Keratinocyte (primary cell): Measurements from ENCODE around the gene ANKRD6. TPM values are rescaled to one million over a fixed set of nuclear protein-coding genes. Genes with fewer than 3 reads are reported as not detected.

Experiments
- DNase-seq: peaks from one replicate; pipeline ENCODE4 v3.0.0-alpha.2; 2011; ENCODE audit warnings: low read depth, missing footprints, low spot score
- FAIRE-seq: peaks from 2 replicates; lab custom pipeline; 2011; peaks lifted over from hg19 to GRCh38; lab: Jason Lieb, UNC
- H2AFZ ChIP-seq: 2 replicates; pipeline ENCODE4 v1.6.0; 2012; ENCODE audit warnings: low read length, control low read depth, inconsistent platforms; ENCODE audit not compliant: control insufficient read depth
- H3K27ac ChIP-seq: 2 replicates; pipeline ENCODE4 v1.5.1; 2011; ENCODE audit warnings: low read length; ENCODE audit not compliant: control insufficient read depth, insufficient read depth
- H3K27me3 ChIP-seq: 3 replicates; pipeline ENCODE4 v1.6.0; 2011; ENCODE audit warnings: low read length; ENCODE audit not compliant: control insufficient read depth, insufficient read depth; ENCODE audit errors: extremely low read depth
- H3K36me3 ChIP-seq, 2 experiments: 2 replicates in 1 of 2; 3 replicates in 1 of 2; pipeline ENCODE4 v1.5.1; 2011; ENCODE audit warnings: low read length in 2 of 2, mild to moderate bottlenecking in 1 of 2; ENCODE audit not compliant: control insufficient read depth in 2 of 2, insufficient read depth in 2 of 2; ENCODE audit errors: extremely low read depth in 1 of 2
- H3K4me1 ChIP-seq: 3 replicates; pipeline ENCODE4 v1.5.1; 2011; ENCODE audit warnings: low read length; ENCODE audit not compliant: control insufficient read depth, insufficient read depth; ENCODE audit errors: extremely low read depth
- H3K4me2 ChIP-seq: 3 replicates; pipeline ENCODE4 v1.6.0; 2011; ENCODE audit warnings: low read depth, low read length; ENCODE audit not compliant: control insufficient read depth, insufficient read depth; ENCODE audit errors: extremely low read depth
- H3K4me3 ChIP-seq, 3 experiments: fragments of 200-600 bp in 1 of 3; sonication (generic) in 1 of 3; 2 replicates in 2 of 3; 3 replicates in 1 of 3; pipeline ENCODE4 v1.5.1; 2011 to 2016; ENCODE audit warnings: low read length in 3 of 3, mild to moderate bottlenecking in 3 of 3, control low read depth in 2 of 3, inconsistent platforms in 1 of 3, low read depth in 1 of 3, mixed read lengths in 1 of 3, mixed run types in 1 of 3, moderate library complexity in 1 of 3; ENCODE audit not compliant: control insufficient read depth in 2 of 3, insufficient read depth in 2 of 3; ENCODE audit errors: extremely low read depth in 1 of 3
- H3K79me2 ChIP-seq: 2 replicates; pipeline ENCODE4 v1.6.0; 2012; ENCODE audit warnings: low read length; ENCODE audit not compliant: control insufficient read depth, insufficient read depth
- H3K9ac ChIP-seq: 3 replicates; pipeline ENCODE4 v1.6.0; 2011; ENCODE audit warnings: low read length; ENCODE audit not compliant: control insufficient read depth, insufficient read depth; ENCODE audit errors: extremely low read depth
- H3K9me1 ChIP-seq: 3 replicates; pipeline ENCODE4 v1.6.0; 2011; ENCODE audit warnings: low read length; ENCODE audit not compliant: control insufficient read depth, insufficient read depth; ENCODE audit errors: extremely low read depth
- H3K9me3 ChIP-seq: 2 replicates; pipeline ENCODE4 v1.5.1; 2012; ENCODE audit warnings: low read depth, low read length; ENCODE audit not compliant: control insufficient read depth
- H4K20me1 ChIP-seq: 3 replicates; pipeline ENCODE4 v1.6.0; 2011; ENCODE audit warnings: low read length; ENCODE audit not compliant: control insufficient read depth, insufficient read depth; ENCODE audit errors: extremely low read depth
- CTCF ChIP-seq, 3 experiments: IDR thresholded peaks in 1 of 3; conservative IDR thresholded peaks in 1 of 3; optimal IDR thresholded peaks in 1 of 3; 2 replicates in 2 of 3; 3 replicates in 1 of 3; pipeline versions ENCODE3 to v1.5.1; 2011; ENCODE audit warnings: low read length in 3 of 3, mild to moderate bottlenecking in 3 of 3, moderate library complexity in 2 of 3, control low read depth in 1 of 3, inconsistent platforms in 1 of 3; ENCODE audit not compliant: insufficient read depth in 2 of 3; ENCODE audit errors: extremely low read depth in 1 of 3
- EZH2 ChIP-seq: IDR thresholded peaks from one replicate; pipeline ENCODE4 v1.6.1; 2012; ENCODE audit warnings: inconsistent platforms, mild to moderate bottlenecking, low read length, moderate library complexity
- dilution Hi-C: fragments of 300-500 bp; cut with MboI; formaldehyde crosslinking; loops from one replicate; pipeline ENCODE4 v1.7.0; 2020; ENCODE audit warnings: low sequenced_read_pairs; ENCODE audit not compliant: extremely low pct_ligation_motif_present
- polyA plus RNA-seq, 5 experiments: library from polyadenylated mRNA; depleted of rRNA in 3 of 5; stranded (reverse) in 3 of 5; stranded (forward) in 1 of 5; unstranded in 1 of 5; fragments of >200 nt; gene quantifications; 1 replicate in 1 of 5; 2 replicates in 3 of 5; 3 replicates in 1 of 5; pipeline versions ENCODE4 v1.2.1 to v1.2.3, GENCODE V29; 2011 to 2012; ENCODE audit warnings: missing spikeins in 2 of 5, low read depth in 1 of 5, low replicate concordance in 1 of 5

Gene ANKRD6
- polyA plus RNA-seq, 1 donor (not counting 4 experiments of a cell fraction or from before 2014, with no cell fraction given) = 5.7 TPM

- Histone ChIP-seq H3K9me1 (no peaks in the 10 kb centered on the region), H3K4me1 (no peaks in the 10 kb centered on the region), H3K36me3 (no peaks in the 10 kb centered on the region), H2AFZ (no peak overlapping the region), H3K9me3 (no peaks in the 10 kb centered on the region), H3K4me2 (no peak overlapping the region), H3K27me3 (no peaks in the 10 kb centered on the region), H3K4me3 (no peak overlapping the region), H3K79me2 (no peaks in the 10 kb centered on the region), H3K27ac (no peak overlapping the region), H3K9ac (no peak overlapping the region), H4K20me1 (no peaks in the 10 kb centered on the region)
- DNase-seq (no peak), FAIRE-seq (no peak)
- dilution Hi-C loops = no loop called here
- TF ChIP-seq CTCF (optimal IDR thresholded peaks at IDR 0.05 in 1 of 3, IDR thresholded peaks at IDR 0.05 in 1 of 3, conservative IDR thresholded peaks at IDR 0.05 in 1 of 3; ENCODE audit: extremely low read depth in 1 of 3, insufficient read depth in 2 of 3, low read length in 3 of 3) (no peak), EZH2 (no peak)
Measured at GRCh38 chr6:89599727-89600126, 166.8 kb downstream of the ANKRD6 start.

- Histone ChIP-seq H3K9me3 (no peaks in the 10 kb centered on the region), H2AFZ (no peak overlapping the region), H4K20me1 (no peaks in the 10 kb centered on the region), H3K27me3 (no peaks in the 10 kb centered on the region), H3K9ac (no peak overlapping the region), H3K79me2 (no peaks in the 10 kb centered on the region), H3K4me2 (no peak overlapping the region), H3K4me3 (no peak overlapping the region), H3K27ac (no peak overlapping the region), H3K9me1 (no peaks in the 10 kb centered on the region), H3K36me3 (no peaks in the 10 kb centered on the region), H3K4me1 (no peaks in the 10 kb centered on the region)
- DNase-seq (no peak), FAIRE-seq (no peak)
- TF ChIP-seq CTCF (optimal IDR thresholded peaks at IDR 0.05 in 1 of 3, IDR thresholded peaks at IDR 0.05 in 1 of 3, conservative IDR thresholded peaks at IDR 0.05 in 1 of 3; ENCODE audit: extremely low read depth in 1 of 3, insufficient read depth in 2 of 3, low read length in 3 of 3) = no peak
- no peak for TF ChIP-seq EZH2
- dilution Hi-C loops = no loop called here
Measured at GRCh38 chr6:89602166-89602565, 169.2 kb downstream of the ANKRD6 start.
